Central memory CD4-positive, alpha-beta T cell (primary cell): ENCODE data around the gene RASSF6.
"Not testable (repeated sequence)": the region's sequence is repeated elsewhere in the genome, so short reads cannot be mapped to it uniquely, and the experiment has no call there.

Source experiments
- DNase-seq: peaks from one replicate; pipeline ENCODE4 v3.0.0; 2022

Gene RASSF6

DNA sequence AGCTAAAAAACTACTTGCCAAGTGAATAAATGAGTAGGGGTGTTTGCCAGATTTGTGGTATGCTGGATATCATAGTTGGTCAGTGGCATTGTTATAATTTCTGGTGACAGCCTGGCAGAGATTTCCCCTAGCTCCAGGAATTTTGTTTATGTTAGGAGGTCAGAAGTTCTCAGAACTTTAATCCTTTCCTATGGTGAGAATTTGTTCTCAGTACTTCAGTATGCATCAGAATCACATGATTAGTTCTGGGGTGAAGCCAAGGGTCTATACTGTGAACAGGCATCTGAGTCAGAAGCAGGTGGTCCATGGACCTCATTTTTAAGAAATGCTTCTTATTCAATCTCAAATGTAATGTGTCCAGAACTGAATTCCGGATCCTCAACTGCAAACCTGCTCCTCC lies 10.5 kb downstream of the RASSF6 start:
- DNase-seq, result no peak

DNA sequence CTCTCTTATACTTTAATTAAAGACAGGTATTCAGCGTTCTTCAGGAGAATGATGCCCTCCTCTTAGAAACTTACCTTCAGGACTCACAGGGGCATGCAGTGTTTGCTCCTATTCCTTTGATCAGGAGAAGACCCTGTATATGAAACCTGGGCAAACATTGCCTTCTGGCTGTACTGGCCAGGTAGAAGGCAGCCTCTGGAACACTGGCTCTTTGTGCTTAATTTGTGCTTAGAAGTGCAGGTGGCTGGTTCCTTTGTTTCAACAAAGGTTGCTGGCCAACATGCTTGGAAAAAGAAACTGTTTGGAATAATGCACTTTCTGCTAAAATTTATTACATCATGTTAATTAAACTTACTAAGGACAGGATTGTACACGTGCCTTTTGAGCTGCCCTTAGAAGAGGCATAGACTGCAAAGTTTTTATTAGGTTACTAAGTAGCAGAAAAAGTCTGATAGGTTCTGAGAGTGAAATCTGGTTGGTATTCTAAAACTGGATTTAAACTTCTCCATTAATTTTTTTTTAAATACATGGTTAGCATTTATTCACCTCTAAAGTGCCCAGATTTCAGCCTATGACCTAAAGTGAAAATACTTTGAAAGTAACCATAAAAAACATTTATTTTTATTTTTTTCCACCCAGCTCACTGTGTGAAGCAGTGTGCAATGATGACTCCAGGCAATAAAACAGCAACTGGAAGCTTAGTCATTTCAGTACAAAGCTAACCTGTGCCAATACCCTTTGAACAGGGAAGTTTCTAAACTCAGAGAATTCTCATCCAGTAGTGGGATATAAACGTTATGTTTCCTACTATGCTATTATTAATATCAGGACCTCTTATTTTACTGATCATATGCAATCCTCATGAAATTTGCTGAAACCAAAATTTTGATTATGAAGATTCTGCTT lies 11.3 kb downstream of the RASSF6 start:
- no peak for DNase-seq

DNA sequence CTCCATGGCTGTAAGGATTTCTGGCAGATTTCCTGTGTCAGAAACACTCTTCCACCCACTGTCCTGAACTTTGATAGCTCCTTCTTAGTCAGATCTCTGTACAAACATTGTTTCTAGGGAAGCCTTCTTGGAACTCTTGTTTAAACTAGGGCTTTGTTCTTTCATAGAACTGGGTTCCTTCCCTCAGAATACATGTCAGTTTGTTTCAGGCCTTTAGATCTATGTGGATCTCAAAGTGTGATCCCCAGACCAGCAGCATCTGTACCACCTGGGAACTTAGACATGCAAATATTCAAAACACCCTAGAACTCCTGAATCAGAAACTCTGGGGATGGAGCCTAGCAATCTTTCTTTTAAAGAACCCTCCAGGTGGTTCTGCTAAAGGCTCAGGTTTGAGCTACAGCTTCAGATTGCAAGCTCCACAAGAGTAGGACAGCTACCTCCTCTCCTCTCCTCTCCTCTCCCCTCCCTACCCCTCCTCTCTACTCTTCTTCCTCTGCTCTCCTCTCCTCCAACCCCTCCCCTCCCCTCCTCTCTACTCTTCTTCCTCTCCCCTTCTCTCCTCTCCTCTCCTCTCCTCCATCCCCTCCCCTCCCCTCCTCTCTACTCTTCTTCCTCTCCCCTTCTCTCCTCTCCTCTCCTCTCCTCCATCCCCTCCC lies 12.7 kb downstream of the RASSF6 start:
- no peak for DNase-seq

DNA sequence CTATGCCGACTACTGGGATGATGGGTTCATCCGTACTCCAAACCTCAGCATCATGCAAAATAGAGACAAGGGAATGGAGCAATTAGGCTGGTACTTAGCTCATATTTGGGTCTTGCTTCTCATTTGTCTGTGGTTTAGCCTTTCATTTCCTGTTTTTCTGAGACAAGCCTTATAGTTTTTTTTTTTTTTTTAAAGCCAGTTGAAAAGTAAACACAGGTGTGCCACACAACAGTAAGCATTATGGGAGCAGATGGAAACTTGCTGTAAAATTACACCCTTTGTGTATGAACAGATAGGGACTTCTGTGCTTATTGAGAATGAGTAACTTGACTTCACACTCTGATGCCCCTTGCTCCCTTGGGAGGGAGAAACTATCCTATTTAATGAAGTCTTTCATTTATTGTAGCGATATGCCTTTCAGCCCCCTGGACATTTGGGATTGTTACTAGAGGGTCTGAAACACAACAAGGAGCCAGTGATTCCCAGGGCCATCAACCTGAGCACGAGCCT lies 13.7 kb downstream of the RASSF6 start:
- DNase-seq, result peak; percentile 5

DNA sequence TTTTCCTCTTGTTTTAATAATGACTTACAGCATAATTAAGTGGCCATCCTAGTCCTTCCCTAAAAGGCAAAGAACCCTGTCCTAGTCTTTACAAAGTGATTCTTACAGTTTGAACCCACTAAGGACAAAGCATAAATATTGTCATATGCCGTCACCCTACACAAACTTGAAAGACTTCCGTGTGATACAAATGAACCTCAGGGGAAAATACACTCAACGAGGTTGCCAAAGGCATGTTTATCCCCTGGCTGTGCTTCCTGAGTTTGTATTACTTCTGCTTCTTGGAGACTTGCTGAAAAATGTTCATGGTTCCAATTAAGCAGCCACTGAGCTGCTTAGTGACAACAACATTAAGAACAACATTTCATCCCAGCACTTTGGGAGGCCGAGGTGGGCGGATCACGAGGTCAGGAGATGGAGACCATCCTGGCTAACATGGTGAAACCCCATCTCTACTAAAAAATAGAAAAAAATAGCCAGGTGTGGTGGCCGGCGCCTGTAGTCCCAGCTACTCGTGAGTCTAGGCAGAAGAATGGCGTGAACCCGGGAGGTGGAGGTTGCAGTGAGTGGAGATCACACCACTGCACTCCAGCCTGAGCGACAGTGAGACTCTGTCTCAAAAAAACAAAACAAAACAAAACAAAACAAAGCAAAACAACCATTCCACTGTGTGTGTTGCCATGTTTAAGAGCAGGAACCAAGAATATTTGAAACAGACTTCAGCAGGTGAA lies 16.2 kb downstream of the RASSF6 start:
- no peak for DNase-seq

DNA sequence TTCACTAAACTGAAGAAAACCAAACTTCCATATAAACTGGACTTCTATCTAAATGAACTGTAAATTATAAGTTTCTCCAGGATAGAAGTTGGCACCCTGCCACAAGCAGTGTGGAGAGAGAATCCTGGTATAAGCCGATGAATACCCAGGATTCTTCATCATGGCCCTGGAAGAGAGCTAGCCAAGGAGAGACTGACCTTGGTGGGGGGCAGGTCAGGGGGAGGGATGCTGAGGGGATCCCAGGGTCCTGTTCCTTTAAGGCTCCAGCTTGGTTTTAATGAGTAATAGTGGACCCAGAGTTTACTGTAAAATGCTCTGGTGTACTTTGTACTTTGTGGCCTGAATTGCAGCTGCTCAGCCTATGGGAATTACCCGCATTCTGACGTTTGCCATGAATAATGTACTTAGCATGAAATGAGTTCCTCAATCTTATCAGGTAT lies 16.9 kb downstream of the RASSF6 start:
- DNase-seq, result no peak

DNA sequence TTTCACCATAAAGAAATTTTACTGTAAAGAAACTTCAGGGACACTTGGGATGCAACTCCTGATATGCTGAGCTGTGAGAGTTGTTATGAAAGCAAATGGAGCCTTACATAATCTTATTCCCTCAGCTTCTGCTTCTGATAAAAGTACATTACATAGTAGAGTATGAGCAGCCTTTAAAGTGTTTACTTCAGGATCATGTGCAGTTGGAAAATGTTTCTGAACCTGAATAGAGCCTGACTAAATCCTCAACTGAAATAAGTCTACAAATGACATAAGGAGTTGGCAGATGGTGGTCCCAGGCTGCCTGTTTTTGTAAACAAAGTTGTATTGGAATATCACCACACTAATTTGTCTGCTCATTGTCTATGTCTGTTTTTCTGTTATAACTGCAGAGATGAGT lies 19.3 kb downstream of the RASSF6 start:
- DNase-seq, result no peak

DNA sequence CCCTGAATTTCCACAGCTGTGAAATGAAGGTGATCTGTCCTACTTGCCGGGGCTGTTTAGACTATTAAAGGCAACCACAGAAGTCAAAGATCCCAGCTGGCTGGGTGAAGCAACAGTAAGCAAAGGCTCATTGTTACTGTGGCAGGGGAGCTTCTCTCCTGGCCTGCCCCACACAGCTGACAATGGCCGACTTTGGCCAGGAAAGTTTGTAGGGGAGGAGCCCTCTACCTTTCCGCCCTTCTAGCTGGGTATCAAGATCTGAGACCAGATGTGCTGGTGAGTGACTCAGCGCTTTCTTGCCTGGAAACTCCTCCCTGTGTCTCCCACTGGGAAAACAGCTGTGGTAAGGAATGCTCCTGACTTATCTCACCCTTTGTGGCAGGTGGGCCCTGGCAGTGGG lies 21.1 kb downstream of the RASSF6 start:
- no peak for DNase-seq

DNA sequence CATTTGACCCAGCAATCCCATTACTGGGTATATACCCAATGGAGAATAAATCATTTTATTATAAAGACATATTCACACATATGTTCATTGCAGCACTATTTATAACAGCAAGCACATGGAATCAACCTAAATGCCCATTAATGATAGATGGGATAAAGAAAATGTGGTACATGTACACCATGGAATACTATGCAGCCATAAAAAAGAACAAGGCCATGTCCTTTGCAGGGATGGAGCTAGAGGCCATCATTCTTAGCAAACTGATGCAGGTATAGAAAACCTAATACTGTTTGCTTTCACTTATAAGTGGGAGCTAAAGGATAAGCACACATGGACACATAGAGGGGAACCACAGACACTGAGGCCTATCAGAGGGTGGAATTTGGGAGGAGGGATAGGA lies 22.6 kb downstream of the RASSF6 start:
- DNase-seq, result no peak

DNA sequence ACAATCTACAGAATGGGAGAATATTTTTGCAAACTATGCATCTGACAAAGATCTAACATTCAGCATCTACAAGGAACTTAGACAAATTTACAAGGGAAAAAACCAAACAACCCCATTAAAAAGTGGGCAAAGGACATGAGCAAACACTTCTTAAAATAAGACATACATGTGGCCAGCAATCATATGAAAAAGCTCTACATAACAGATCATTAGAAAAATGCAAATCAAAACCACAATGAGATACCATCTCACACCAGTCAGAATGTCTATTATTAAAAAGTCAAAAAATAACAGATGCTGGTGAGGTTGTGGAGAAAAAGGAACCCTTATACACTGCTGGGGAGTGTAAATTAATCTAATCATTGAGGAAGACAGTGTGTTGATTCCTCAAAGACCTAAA lies 23.1 kb downstream of the RASSF6 start:
- not testable (repeated sequence) for DNase-seq

DNA sequence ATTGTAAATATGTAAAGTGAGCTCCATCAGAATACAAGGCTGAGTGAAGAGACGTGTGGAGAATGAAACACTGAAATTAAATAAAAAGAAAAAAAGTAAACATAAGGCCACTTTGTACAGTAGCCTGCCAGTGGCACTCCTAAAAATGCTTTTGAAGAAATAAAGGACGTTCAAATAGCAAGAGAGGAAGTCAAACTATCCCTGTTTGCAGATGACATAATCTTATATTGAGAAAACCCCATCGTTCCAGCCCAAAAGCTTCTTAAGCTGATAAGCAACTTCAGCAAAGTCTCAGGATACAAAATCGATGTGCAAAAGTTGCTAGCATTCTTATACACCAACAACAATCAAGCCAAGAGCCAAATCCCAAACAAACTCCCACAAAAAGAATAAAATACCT lies 24.2 kb downstream of the RASSF6 start:
- DNase-seq, result no peak

DNA sequence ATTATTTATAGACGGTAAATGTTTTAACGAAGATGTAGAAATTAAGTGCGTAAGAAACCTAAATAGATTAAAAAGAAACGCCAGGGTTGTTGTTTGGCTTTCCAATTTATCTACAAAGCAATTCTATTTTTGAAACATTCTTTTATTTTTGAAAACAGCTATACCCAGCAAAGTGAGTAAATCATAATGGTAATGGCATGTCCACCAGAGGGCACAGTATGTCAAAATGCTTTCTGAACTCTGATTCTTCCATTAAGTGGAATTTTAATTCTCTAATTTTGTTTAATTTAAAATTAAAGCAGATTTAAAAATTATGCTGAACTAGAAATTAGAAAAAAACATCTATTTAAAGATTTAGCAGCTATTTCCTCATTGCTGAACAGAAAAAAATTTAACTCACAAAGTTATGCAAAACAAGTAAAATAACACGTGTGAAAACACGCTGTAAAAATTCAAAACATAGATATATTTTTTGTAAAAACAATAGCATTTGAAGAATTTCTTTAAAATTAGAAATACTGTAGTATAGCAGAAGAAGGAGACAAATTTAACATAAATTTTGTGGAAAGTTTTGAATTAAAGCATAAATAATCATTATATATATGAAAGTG lies 26.5 kb downstream of the RASSF6 start:
- DNase-seq, result no peak

DNA sequence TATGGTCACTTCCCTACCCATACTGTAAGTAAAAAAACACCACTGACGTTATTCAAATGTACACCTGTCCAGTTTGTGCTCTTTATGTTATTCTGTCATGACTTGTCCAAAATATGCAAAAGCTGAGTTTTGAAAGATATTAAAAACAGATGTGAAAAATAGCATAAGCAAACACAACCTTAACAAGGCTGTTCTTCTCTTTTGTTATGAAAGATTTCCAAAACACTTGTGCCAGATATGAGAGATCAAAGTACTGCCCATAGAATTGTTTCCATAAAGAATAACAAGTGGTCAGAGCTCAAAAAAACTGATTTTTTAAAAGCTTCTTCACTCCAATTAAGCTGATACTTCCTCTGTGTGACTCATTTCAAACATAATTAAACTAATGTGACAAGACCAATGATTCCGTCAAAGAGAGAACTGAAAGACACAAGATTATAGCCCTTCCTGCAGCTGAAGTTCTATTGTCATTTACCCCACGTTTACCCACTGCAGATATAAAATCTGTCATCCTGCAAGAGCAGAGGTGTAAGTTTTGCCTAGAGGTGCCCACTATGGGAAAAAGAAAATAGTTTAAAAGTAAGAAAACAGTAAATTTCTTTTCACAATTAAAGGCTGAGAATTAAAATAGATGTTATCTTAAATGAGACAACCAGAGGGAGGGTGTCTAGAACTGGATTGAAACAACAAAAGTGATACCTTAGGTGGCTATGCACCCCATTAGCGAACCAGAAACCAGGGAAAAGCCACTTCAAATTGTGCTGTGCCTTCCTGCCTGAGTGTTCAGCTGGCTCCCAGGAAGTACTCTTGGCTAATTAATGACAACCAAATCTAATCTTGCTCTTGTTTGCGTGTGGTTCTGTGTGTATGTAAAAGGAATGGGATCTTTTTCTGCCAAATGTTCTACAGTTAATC lies 30.1 kb downstream of the RASSF6 start:
- no peak for DNase-seq

DNA sequence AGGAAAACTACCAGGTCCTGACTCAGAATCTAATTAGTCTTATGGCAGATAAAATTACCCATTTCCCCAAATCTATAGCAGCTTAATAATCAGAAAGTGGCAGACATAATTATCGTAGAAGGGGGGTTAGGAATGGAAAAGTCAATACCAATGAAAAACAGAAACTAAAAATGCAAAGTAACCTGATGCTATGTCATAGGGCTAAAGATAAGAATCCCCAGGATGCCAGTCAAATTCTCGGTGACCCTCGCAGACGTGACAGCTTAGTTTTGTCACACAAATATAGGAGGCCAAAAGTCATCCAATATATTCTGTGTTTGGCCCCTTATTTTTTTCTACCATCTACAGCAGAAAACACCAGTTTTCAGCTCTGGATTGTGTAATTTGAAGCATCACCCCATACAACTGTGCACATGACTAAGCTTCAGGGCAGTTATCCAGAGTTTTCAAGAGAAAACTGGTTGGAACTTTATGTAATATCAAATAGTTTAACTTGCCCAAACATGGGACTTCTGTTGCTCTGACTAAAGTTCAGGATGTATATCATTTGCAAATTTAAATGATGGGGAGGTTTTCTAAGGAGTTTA lies 30.9 kb downstream of the RASSF6 start:
- DNase-seq, result no peak

DNA sequence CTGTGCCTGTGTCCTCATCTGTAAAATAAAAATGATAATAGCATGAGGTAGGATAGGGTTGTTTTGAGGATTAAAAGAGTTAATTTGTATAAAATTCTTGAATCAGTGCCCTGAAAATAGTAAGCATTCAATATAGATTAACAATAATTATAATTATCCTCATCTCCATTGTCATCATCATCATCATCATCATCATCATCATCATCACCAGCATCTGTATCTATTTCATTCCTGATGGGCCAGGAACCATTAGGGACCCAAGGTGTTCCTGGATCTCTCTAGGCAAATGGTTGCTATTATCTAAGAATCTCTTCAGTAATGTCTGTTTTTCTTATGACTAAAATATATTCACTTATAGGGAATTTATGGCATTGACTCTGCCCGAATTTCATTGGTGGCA lies 31.6 kb downstream of the RASSF6 start:
- DNase-seq, result no peak

DNA sequence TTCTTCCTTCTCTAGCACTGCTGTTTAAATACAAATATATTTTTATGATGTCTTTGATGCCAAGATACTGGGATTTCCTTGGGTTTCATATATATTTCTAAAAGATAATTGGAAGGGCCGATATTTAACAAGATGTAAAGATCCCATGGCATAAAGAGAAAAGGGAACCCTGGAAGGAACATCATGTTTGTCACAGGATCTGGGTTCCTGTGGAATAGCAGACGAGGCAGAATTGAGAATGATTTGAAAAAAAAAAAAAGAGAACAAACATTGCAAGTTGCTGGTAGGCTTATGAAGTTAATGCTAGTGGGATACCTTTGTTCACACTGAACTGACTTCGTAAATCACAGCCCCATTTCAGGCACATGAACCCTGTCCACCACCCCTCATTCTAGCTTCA lies 33.6 kb downstream of the RASSF6 start:
- no peak for DNase-seq

DNA sequence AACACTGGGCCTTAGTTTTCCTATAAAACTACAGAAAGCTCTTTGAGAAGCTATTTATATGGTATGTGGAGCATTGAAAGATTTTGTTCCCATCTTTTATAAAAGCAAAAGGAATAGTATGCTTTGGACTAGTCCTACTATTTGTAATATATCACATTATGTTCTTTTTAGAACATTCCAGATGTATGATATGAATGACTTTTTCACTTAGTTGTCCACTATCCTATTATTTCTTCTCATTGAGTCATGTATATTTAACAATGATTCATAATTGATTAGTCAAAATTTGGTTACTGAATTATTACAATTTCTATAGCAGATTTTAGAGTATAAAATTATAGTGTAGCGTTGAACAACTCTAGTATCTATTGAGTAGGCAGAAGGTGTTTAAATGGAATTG lies 34.2 kb downstream of the RASSF6 start:
- no peak for DNase-seq

DNA sequence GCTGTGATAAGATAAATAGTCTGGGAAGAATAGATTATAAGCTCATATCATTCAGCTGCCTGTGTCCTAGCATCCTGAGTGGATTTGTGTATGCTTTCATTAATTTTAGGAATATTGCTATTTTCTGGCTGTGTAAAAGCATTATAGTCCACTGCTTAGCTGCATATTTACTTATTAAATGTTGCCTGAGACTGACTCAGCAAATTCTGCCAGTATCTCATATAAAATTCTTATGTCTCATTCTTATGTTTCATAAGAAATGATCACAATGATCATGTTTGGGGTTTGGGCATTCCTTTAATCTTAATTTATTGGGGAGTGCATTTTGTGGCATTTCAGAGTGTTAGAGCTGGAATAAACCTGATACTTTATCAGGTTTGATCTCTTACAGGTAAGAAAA lies 34.9 kb downstream of the RASSF6 start:
- DNase-seq, result no peak

DNA sequence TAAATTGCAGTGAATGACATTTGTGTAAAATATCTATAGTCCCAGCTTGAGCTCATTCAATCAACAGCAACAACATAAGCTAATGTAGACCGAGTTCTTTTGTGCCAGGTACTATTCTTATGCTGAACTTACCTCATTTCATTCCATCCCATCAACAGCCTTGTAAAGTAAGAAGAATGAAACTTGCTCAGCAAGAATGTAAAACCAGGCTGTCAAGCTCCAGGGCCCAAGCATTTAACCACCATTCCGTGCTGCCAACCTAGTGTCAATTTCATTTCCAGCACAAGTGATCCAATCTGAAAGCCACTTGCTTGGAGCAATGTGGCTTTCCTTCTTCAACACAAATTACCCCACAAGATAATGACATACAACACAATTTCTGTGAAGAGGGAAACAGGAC lies 36.6 kb downstream of the RASSF6 start:
- DNase-seq, result no peak

DNA sequence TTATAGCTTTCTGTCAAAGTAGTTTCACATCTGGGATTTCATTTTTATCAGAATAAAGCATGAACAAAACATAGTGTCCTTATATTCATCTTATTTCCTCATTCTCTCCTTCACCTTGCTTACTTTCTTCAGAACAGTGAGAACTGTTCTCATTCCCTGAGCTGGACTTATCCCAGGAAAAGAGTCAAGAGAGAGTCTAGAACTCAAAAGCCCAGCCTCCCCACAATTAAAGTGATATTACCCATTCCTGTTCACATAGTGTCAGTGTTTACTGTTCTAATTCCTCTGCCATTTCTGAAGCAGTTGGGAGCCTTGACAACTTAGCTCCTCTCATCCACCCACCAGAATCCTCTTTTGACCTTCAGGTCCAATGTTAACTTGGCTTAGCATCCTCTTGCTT lies 42.9 kb downstream of the RASSF6 start:
- DNase-seq, result no peak

DNA sequence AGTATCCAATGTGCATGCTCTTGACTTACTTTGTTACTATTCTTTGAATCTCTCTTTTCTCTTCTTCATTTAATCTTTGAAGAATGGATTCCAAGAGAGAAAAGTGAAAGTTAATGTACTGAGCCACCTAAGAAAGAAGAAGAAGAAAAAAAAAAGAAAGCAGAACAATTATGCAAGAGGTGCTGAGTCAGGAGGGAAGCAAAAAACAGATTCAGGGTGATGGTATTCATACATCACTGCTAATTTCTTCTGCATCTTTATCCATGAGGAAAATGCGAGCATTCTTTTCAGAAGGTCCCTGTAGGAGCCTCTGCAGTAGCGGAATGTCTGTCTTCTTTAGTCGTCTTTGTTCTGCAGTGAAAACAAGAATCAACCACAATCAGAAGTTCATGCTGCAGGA lies 43.9 kb downstream of the RASSF6 start:
- no peak for DNase-seq

DNA sequence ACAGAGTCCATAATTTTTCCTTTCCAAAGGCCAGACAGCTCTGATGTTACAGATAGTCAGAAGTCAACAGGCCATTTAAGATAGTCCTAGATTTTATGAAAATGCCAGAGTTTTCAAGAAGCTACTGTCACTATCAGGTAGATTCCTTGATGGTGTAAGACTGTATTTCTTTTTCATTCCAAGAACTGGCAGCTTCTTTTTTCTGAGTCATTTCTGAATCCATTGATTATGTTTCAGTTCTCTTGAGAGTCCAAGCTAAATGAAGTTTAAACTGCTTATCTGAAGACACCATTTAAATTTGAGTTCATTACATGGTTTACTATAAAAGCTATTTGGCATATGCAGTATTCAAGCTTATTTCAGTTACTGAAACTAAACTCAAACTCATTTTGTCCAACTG lies 44.6 kb downstream of the RASSF6 start:
- DNase-seq, result no peak
